ENCODE data around the gene KIZ. TPM values are rescaled to one million over a fixed set of nuclear protein-coding genes. Genes with fewer than 3 reads are reported as not detected.

The KIZ gene
- total and polyA plus RNA-seq, 2 donors (not counting 1 experiment from before 2014, with no cell fraction given) = 19.7 to 40.4 TPM

GRCh38 chr20:21191839-21192238 is 66.0 kb downstream of the KIZ start:
- Histone ChIP-seq H3K4me1 (ENCODE audit: control insufficient read depth in 2 of 2, insufficient read depth in 2 of 2, low read length in 2 of 2) (no peaks in the 10 kb centered on the region), H2AFZ (ENCODE audit: insufficient read depth, low read depth, low read length, poor library complexity, severe bottlenecking) (no peak overlapping the region), H3K9ac (ENCODE audit: low read length) (no peak overlapping the region), H3K27me3 (replicated peaks in 1 of 4; ENCODE audit: control extremely low read depth in 1 of 4, control insufficient read depth in 3 of 4, insufficient read depth in 4 of 4, low read length in 3 of 4) (no peaks in the 10 kb centered on the region), H3K4me2 (replicated peaks; ENCODE audit: low read depth, low read length, poor library complexity, severe bottlenecking) (no peak overlapping the region), H3K27ac (ENCODE audit: low read length in 2 of 2) (no peak overlapping the region), H3K36me3 (replicated peaks in 1 of 2; ENCODE audit: control extremely low read depth in 1 of 2, control insufficient read depth in 1 of 2, extremely low read depth in 1 of 2, insufficient read depth in 2 of 2, low read length in 1 of 2) (peaks cover 0 to 2% of the 10 kb centered on the region in 2 experiments), H3K4me3 (ENCODE audit: control extremely low read depth in 1 of 5, extremely low read depth in 1 of 5, insufficient read depth in 1 of 5, low read depth in 2 of 5, low read length in 4 of 5) (no peak overlapping the region), H3K9me3 (ENCODE audit: control extremely low read depth in 1 of 3, control insufficient read depth in 2 of 3, insufficient read depth in 1 of 3, low read length in 2 of 3) (no peaks in the 10 kb centered on the region), H4K20me1 (ENCODE audit: control insufficient read depth, insufficient read depth, low read length, poor library complexity, severe bottlenecking) (no peaks in the 10 kb centered on the region), H3K79me2 (ENCODE audit: control insufficient read depth, insufficient read depth, low read length) (no peaks in the 10 kb centered on the region)
- Mint-ChIP-seq H3K27me3 (no peaks in the 10 kb centered on the region), H3K27ac (no peak overlapping the region), H3K4me3 (no peak overlapping the region), H3K9me3 (ENCODE audit: insufficient read depth) (no peaks in the 10 kb centered on the region), H3K4me1 (no peaks in the 10 kb centered on the region)
- ChIA-PET POLR2A (no interaction called here), CTCF (no interaction called here)
- no peak for ATAC-seq (ENCODE audit: low read depth)
- no CpG with 5 or more reads among the region's 5 CpGs for WGBS (ENCODE audit: insufficient coverage)
- TF ChIP-seq EZH2 (IDR thresholded peaks at IDR 0.05; ENCODE audit: borderline replicate concordance, insufficient read depth, low read depth, low read length, poor library complexity, severe bottlenecking) = no peak
- no peak for TF ChIP-seq CTCF (IDR thresholded peaks at IDR 0.05)
- intact Hi-C loops (cut with micrococcal nuclease) = no loop called here
- no peak for DNase-seq

- TF ChIP-seq CTCF (IDR thresholded peaks at IDR 0.05) = no peak
- no peak for TF ChIP-seq EZH2 (IDR thresholded peaks at IDR 0.05; ENCODE audit: borderline replicate concordance, insufficient read depth, low read depth, low read length, poor library complexity, severe bottlenecking)
- H3K4me1 Mint-ChIP-seq = no peaks in the 10 kb centered on the region
- H3K9ac ChIP-seq (ENCODE audit: low read length) = no peak overlapping the region
- CTCF ChIA-PET = no interaction called here
- H3K79me2 ChIP-seq (ENCODE audit: control insufficient read depth, insufficient read depth, low read length) = no peaks in the 10 kb centered on the region
- H4K20me1 ChIP-seq (ENCODE audit: control insufficient read depth, insufficient read depth, low read length, poor library complexity, severe bottlenecking) = no peaks in the 10 kb centered on the region
- H3K4me2 ChIP-seq (replicated peaks; ENCODE audit: low read depth, low read length, poor library complexity, severe bottlenecking) = no peak overlapping the region
- H3K27ac ChIP-seq (ENCODE audit: low read length in 2 of 2) = no peak overlapping the region
- WGBS (ENCODE audit: insufficient coverage) = 100% methylated on average over 2 of the region's 2 CpGs
- H3K4me3 ChIP-seq (ENCODE audit: control extremely low read depth in 1 of 5, extremely low read depth in 1 of 5, insufficient read depth in 1 of 5, low read depth in 2 of 5, low read length in 4 of 5) = no peak overlapping the region
- DNase-seq = no peak
- no peaks in the 10 kb centered on the region for H3K9me3 ChIP-seq (ENCODE audit: control extremely low read depth in 1 of 3, control insufficient read depth in 2 of 3, insufficient read depth in 1 of 3, low read length in 2 of 3)
- no peak overlapping the region for H3K27ac Mint-ChIP-seq
- no peak for ATAC-seq (ENCODE audit: low read depth)
- no peaks in the 10 kb centered on the region for H3K27me3 ChIP-seq (replicated peaks in 1 of 4; ENCODE audit: control extremely low read depth in 1 of 4, control insufficient read depth in 3 of 4, insufficient read depth in 4 of 4, low read length in 3 of 4)
- H2AFZ ChIP-seq (ENCODE audit: insufficient read depth, low read depth, low read length, poor library complexity, severe bottlenecking) = no peak overlapping the region
- no peaks in the 10 kb centered on the region for H3K4me1 ChIP-seq (ENCODE audit: control insufficient read depth in 2 of 2, insufficient read depth in 2 of 2, low read length in 2 of 2)
- H3K9me3 Mint-ChIP-seq (ENCODE audit: insufficient read depth) = no peaks in the 10 kb centered on the region
- intact Hi-C loops (cut with micrococcal nuclease) = no loop called here
- POLR2A ChIA-PET = no interaction called here
- H3K36me3 ChIP-seq (replicated peaks in 1 of 2; ENCODE audit: control extremely low read depth in 1 of 2, control insufficient read depth in 1 of 2, extremely low read depth in 1 of 2, insufficient read depth in 2 of 2, low read length in 1 of 2) = peaks cover 0 to 9% of the 10 kb centered on the region in 2 experiments
- no peaks in the 10 kb centered on the region for H3K27me3 Mint-ChIP-seq
- H3K4me3 Mint-ChIP-seq = no peak overlapping the region
These were observed 76.4 kb downstream of the KIZ start for GRCh38 chr20:21202259-21202658.
